Neural progenitor cell (in vitro differentiated cells): ENCODE results near the gene CDT1.

ENCODE experiments used
- CTCF ChIP-seq: fragments of 200-600 bp; sonication (generic); IDR thresholded peaks from 2 replicates; pipeline ENCODE4 v1.5.1; 2017; ENCODE audit warnings: antibody characterized with exemption, mild to moderate bottlenecking
- EZH2 ChIP-seq: fragments of 200-600 bp; sonication (generic); IDR thresholded peaks from 2 replicates; pipeline ENCODE4 v1.6.1; 2017; ENCODE audit warnings: antibody characterized with exemption, mild to moderate bottlenecking, moderate library complexity
- EZH2phosphoT487 ChIP-seq: fragments of 200-600 bp; sonication (generic); IDR thresholded peaks from 2 replicates; pipeline ENCODE4 v1.6.1; 2017; ENCODE audit warnings: antibody characterized with exemption

- TF ChIP-seq CTCF (no peak), EZH2 (no peak), EZH2phosphoT487 (no peak)
Measured at GRCh38 chr16:88822281-88823040, 18.9 kb downstream of the CDT1 start.
